Heart left ventricle (tissue), 16 donors: Measurements from ENCODE around the gene RRAS. TPM values are rescaled to one million over a fixed set of nuclear protein-coding genes. Genes with fewer than 3 reads are reported as not detected.

ENCODE experiments used
- ATAC-seq, 4 donors: fragments of 200-7000 bp; cut with Tn5 transposase; one replicate each; pipeline ENCODE4 v1.9.1; 2020 to 2022; ENCODE audit warnings: moderate library complexity in 4 of 4, mild to moderate bottlenecking in 3 of 4, moderate number of reproducible peaks in 1 of 4
- DNase-seq, 5 donors: peaks; one replicate each; pipeline ENCODE4 v3.0.0-alpha.2; 2020
- H3K27ac ChIP-seq, 12 donors: fragments of 200-600 bp; sonication (generic) in 4 of 12; one replicate each; pipeline versions ENCODE4 v1.5.0 to v1.8.0; 2016 to 2022; ENCODE audit warnings: mild to moderate bottlenecking in 2 of 12
- H3K27me3 ChIP-seq, 9 donors: fragments of 200-600 bp; sonication (generic) in 2 of 9; one replicate each; pipeline versions ENCODE4 v1.5.1 to v1.8.0; 2016 to 2022; ENCODE audit warnings: mild to moderate bottlenecking in 3 of 9
- H3K36me3 ChIP-seq, 9 donors: fragments of 200-600 bp; sonication (generic) in 2 of 9; one replicate each; pipeline versions ENCODE4 v1.5.0 to v1.8.0; 2018 to 2022; ENCODE audit warnings: mild to moderate bottlenecking in 2 of 9
- H3K4me1 ChIP-seq, 12 donors: fragments of 200-600 bp; sonication (generic) in 4 of 12; one replicate each; pipeline versions ENCODE4 v1.5.0 to v1.8.0; 2016 to 2022; ENCODE audit warnings: mild to moderate bottlenecking in 3 of 12
- H3K4me3 ChIP-seq, 12 donors: fragments of 200-600 bp; sonication (generic) in 4 of 12; one replicate each; pipeline versions ENCODE4 v1.5.0 to v1.8.0; 2017 to 2022; ENCODE audit warnings: mild to moderate bottlenecking in 9 of 12, moderate library complexity in 4 of 12
- H3K9me3 ChIP-seq, 12 donors: fragments of 200-600 bp; sonication (generic) in 4 of 12; one replicate each; pipeline versions ENCODE4 v1.5.0 to v1.8.0; 2016 to 2022; ENCODE audit warnings: mild to moderate bottlenecking in 1 of 12
- POLR2A ChIP-seq, 2 donors: fragments of 450-650 bp; IDR thresholded peaks; one replicate each; pipeline ENCODE4 v1.6.1; 2017; ENCODE audit warnings: antibody characterized with exemption in 2 of 2, mild to moderate bottlenecking in 2 of 2, moderate library complexity in 2 of 2
- WGBS, 4 donors: extraction: QIAGEN DNeasy Blood & Tissue Kit in 2 of 4; methylation state at CpG; one replicate each; pipeline versions ENCODE4 v1.1.5 to v1.1.7; 2013 to 2018; 5-methylcytosine and 5-hydroxymethylcytosine counted together
- intact Hi-C, 10 donors: fragments of 100-400 bp; cut with DNase I; formaldehyde crosslinking; loops; one replicate each; pipeline versions ENCODE4 v1.11.1 to v1.14.2; 2022
- microRNA-seq, 4 donors: library from miRNA; unstranded; fragments of <30 nt; microRNA quantifications; one replicate each; pipeline versions ENCODE4 to v1.2.0, GENCODE V29; 2017 to 2020
- polyA plus RNA-seq, 2 donors: library from polyadenylated mRNA; stranded (reverse); fragments of 200-250 nt; gene quantifications; one replicate each; pipeline ENCODE4 v1.2.3, GENCODE V29; 2013
- total RNA-seq, 9 donors: library from RNA; depleted of rRNA in 2 of 9; stranded (reverse); fragments of >200 nt in 2 of 9; fragmentation: NEBNext Ultra II Directional in 3 of 9; extraction: Animal tissue kit (Norgen Biotek cat#: 25700) in 3 of 9; gene quantifications; one replicate each; pipeline versions ENCODE4 v1.1.0 to v1.2.4, GENCODE V29; 2016 to 2023
- TF ChIP-seq, protein P1 (sequence below), 12 donors: fragments of 200-600 bp; sonication (generic) in 4 of 12; IDR thresholded peaks; one replicate each; pipeline versions ENCODE4 v1.5.0 to v1.8.0; 2018 to 2022; ENCODE audit warnings: antibody characterized with exemption in 12 of 12, mild to moderate bottlenecking in 5 of 12
- donor health status: ischemic (EF 13 %, LVEDD 7.1; RV severe dilation, severe dysfunction).
- donor health status: healthy with polysubstance abuse.
- donor health status: DM: no; HTN: yes; CAD: no.
- donor health status: DM: no; HTN: no; CAD: no.
- donor health status: ischemic (EF 25% LVEDD 6.9; RV normal size, moderate dysfunction).
- donor health status: ischemic (EF 25% LVEDD 5.7; RV mildly dilated, moderate dysfunction).
- donor health status: healthy.
- donor health status: DM: yes; HTN: yes; CAD: no.
- donor health status: ischemic (EF 35%, LVEDD 5.7; RV mildly dilated, moderate dysfunction).
- donor health status: nonischemic (EF 11% LVEDD 7.7; RV severe dilation, severe dysfunction).
- donor health status: DM: yes; HTN: yes; CAD: no.
- donor health status: PGD.
- donor health status: ischemic (EF 29% LVEDD 5.4; RV normal size, mild dysfunction).
- donor health status: nonischemic (EF 23%, LVEDD 6.1; RV moderate dilation, normal function).

Gene RRAS
- total and polyA plus RNA-seq, 11 donors = 64.4 to 177 (median 112) TPM

DNA sequence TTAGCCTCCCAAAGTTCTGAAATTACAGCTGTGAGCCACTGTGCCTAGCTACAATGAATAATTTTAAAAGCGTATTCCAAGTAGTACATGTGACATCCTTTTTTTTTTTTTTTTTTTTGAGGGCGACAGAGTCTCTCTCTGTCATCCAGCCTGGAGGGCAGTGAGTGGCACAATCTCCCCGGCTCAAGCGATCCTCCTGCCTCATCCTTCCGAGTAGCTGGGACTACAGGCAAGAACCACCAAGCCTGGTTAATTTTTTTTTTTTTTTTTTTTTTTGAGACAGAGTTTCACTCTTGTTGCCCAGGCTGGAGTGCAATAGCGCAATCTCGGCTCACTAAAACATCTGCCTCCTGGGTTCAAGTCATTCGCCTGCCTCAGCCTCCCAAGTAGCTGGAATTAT, 52.7 kb downstream of the RRAS start:
- no peaks in the 10 kb centered on the region for H3K36me3 ChIP-seq
- no peak for ATAC-seq
- no peak for DNase-seq
- H3K9me3 ChIP-seq = no peaks in the 10 kb centered on the region
- intact Hi-C loops = no loop called here
- peaks cover 0 to 17% (median 3%) of the 10 kb centered on the region in 12 donors for H3K4me1 ChIP-seq
- no peak overlapping the region for H3K4me3 ChIP-seq
- WGBS, 4 donors = 76 to 84% (median 83%) methylated on average over 8 of the region's 8 CpGs
- TF ChIP-seq, protein P1, sequence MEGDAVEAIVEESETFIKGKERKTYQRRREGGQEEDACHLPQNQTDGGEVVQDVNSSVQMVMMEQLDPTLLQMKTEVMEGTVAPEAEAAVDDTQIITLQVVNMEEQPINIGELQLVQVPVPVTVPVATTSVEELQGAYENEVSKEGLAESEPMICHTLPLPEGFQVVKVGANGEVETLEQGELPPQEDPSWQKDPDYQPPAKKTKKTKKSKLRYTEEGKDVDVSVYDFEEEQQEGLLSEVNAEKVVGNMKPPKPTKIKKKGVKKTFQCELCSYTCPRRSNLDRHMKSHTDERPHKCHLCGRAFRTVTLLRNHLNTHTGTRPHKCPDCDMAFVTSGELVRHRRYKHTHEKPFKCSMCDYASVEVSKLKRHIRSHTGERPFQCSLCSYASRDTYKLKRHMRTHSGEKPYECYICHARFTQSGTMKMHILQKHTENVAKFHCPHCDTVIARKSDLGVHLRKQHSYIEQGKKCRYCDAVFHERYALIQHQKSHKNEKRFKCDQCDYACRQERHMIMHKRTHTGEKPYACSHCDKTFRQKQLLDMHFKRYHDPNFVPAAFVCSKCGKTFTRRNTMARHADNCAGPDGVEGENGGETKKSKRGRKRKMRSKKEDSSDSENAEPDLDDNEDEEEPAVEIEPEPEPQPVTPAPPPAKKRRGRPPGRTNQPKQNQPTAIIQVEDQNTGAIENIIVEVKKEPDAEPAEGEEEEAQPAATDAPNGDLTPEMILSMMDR (IDR thresholded peaks at IDR 0.05) = no peak
- TF ChIP-seq POLR2A (IDR thresholded peaks at IDR 0.05) = no peak
- H3K27ac ChIP-seq = no peak overlapping the region
- no peaks in the 10 kb centered on the region for H3K27me3 ChIP-seq

Small RNA genes lying within 50 kb of the gene (microRNA-seq; reads per million reads assigned to microRNA genes)
- 0 to 0.51 (median 0.21) reads per million in 4 donors for gene MIR5088

Other genes with a start within 250 kb of the RRAS start
- gene PTH2, start 216.7 kb downstream of the RRAS start, total RNA-seq = not detected
- not detected for gene PTH2, start 216.7 kb downstream of the RRAS start, polyA plus RNA-seq
- gene GFY, start 214.8 kb downstream of the RRAS start, total RNA-seq = not detected
- gene GFY, start 214.8 kb downstream of the RRAS start, polyA plus RNA-seq = under 1 TPM in 1 of 2 donors, not detected in 1; 0.12 TPM
- gene SLC17A7, start 198.6 kb downstream of the RRAS start, total RNA-seq = 1 to 10 TPM in 4 of 9 donors, under 1 TPM in 5; 0.46 to 1.6 (median 0.89) TPM
- gene SLC17A7, start 198.6 kb downstream of the RRAS start, polyA plus RNA-seq = 1 to 10 TPM in 1 of 2 donors, under 1 TPM in 1; 0.64 to 1.1 TPM
- gene PIH1D1, start 188.3 kb downstream of the RRAS start, total RNA-seq = 10 to 100 TPM; 16.3 to 49.9 (median 31.1) TPM
- gene PIH1D1, start 188.3 kb downstream of the RRAS start, polyA plus RNA-seq = 10 to 100 TPM; 22.6 to 57.6 TPM
- gene ALDH16A1, start 186.9 kb downstream of the RRAS start, total RNA-seq = 10 to 100 TPM in 2 of 9 donors, 1 to 10 TPM in 7; 3.4 to 18.6 (median 8.5) TPM
- gene ALDH16A1, start 186.9 kb downstream of the RRAS start, polyA plus RNA-seq = 10 to 100 TPM in 1 of 2 donors, 1 to 10 TPM in 1; 7.3 to 11.7 TPM
- 10 to 100 TPM in 1 of 9 donors, 1 to 10 TPM in 8; 1.7 to 13.4 (median 2.4) TPM for gene FLT3LG, start 165.9 kb downstream of the RRAS start, total RNA-seq
- gene FLT3LG, start 165.9 kb downstream of the RRAS start, polyA plus RNA-seq = 1 to 10 TPM; 2.9 to 5.5 TPM
- 1,000 to 10,000 TPM in 8 of 9 donors, 100 to 1,000 TPM in 1; 876 to 1,739 (median 1,261) TPM for gene RPL13A, start 152.5 kb downstream of the RRAS start, total RNA-seq
- gene RPL13A, start 152.5 kb downstream of the RRAS start, polyA plus RNA-seq = 1,000 to 10,000 TPM; 1,194 to 2,850 TPM
- gene RPS11, start 143.7 kb downstream of the RRAS start, total RNA-seq = 1,000 to 10,000 TPM in 5 of 9 donors, 100 to 1,000 TPM in 4; 778 to 1,895 (median 1,011) TPM
- gene RPS11, start 143.7 kb downstream of the RRAS start, polyA plus RNA-seq = 1,000 to 10,000 TPM; 2,258 to 2,723 TPM
- 100 to 1,000 TPM in 2 of 9 donors, 10 to 100 TPM in 7; 57.3 to 317 (median 69.2) TPM for gene FCGRT, start 127.5 kb downstream of the RRAS start, total RNA-seq
- 10 to 100 TPM; 46.7 to 54.6 TPM for gene FCGRT, start 127.5 kb downstream of the RRAS start, polyA plus RNA-seq
- gene RCN3, start 112.1 kb downstream of the RRAS start, total RNA-seq = 10 to 100 TPM in 4 of 9 donors, 1 to 10 TPM in 5; 3.8 to 50.8 (median 9.6) TPM
- gene RCN3, start 112.1 kb downstream of the RRAS start, polyA plus RNA-seq = 10 to 100 TPM; 16.3 to 16.8 TPM
- gene NOSIP, start 59.6 kb downstream of the RRAS start, total RNA-seq = 10 to 100 TPM; 37.3 to 67.2 (median 46.3) TPM
- gene NOSIP, start 59.6 kb downstream of the RRAS start, polyA plus RNA-seq = 10 to 100 TPM; 65.5 to 91.3 TPM
- gene PRRG2, start 58.8 kb downstream of the RRAS start, total RNA-seq = 1 to 10 TPM in 4 of 9 donors, under 1 TPM in 4, not detected in 1; 0.27 to 1.5 (median 0.88) TPM
- gene PRRG2, start 58.8 kb downstream of the RRAS start, polyA plus RNA-seq = 1 to 10 TPM in 1 of 2 donors, under 1 TPM in 1; 0.53 to 3.2 TPM
- gene PRR12, start 49.0 kb downstream of the RRAS start, total RNA-seq = 10 to 100 TPM; 10.9 to 20.0 (median 15.5) TPM
- gene PRR12, start 49.0 kb downstream of the RRAS start, polyA plus RNA-seq = 10 to 100 TPM in 1 of 2 donors, 1 to 10 TPM in 1; 8.0 to 13.6 TPM
- 10 to 100 TPM; 24.5 to 52.8 (median 46.3) TPM for gene SCAF1, start 2.1 kb upstream of the RRAS start, total RNA-seq
- 10 to 100 TPM; 26.9 to 28.2 TPM for gene SCAF1, start 2.1 kb upstream of the RRAS start, polyA plus RNA-seq
- gene IRF3, start 25.7 kb upstream of the RRAS start, total RNA-seq = 10 to 100 TPM; 23.1 to 55.7 (median 30.5) TPM
- 10 to 100 TPM; 35.1 to 68.0 TPM for gene IRF3, start 25.7 kb upstream of the RRAS start, polyA plus RNA-seq
- 10 to 100 TPM in 5 of 9 donors, 1 to 10 TPM in 4; 5.9 to 15.9 (median 10.0) TPM for gene BCL2L12, start 25.8 kb upstream of the RRAS start, total RNA-seq
- 10 to 100 TPM; 14.2 to 18.6 TPM for gene BCL2L12, start 25.8 kb upstream of the RRAS start, polyA plus RNA-seq
- 100 to 1,000 TPM; 106 to 170 (median 124) TPM for gene PRMT1, start 37.1 kb upstream of the RRAS start, total RNA-seq
- gene PRMT1, start 37.1 kb upstream of the RRAS start, polyA plus RNA-seq = 100 to 1,000 TPM; 113 to 283 TPM
- 1 to 10 TPM in 1 of 9 donors, under 1 TPM in 7, not detected in 1; 0.14 to 1.6 (median 0.48) TPM for gene ADM5, start 49.5 kb upstream of the RRAS start, total RNA-seq
- gene ADM5, start 49.5 kb upstream of the RRAS start, polyA plus RNA-seq = under 1 TPM; 0.58 to 0.76 TPM
- 1 to 10 TPM in 8 of 9 donors, under 1 TPM in 1; 1.00 to 6.0 (median 2.2) TPM for gene CPT1C, start 51.0 kb upstream of the RRAS start, total RNA-seq
- gene CPT1C, start 51.0 kb upstream of the RRAS start, polyA plus RNA-seq = 1 to 10 TPM; 3.0 to 3.1 TPM
- under 1 TPM in 6 of 9 donors, not detected in 3; 0.23 to 0.77 (median 0.34) TPM for gene TSKS, start 123.2 kb upstream of the RRAS start, total RNA-seq
- gene TSKS, start 123.2 kb upstream of the RRAS start, polyA plus RNA-seq = under 1 TPM; 0.49 to 0.72 TPM
- gene AP2A1, start 126.9 kb upstream of the RRAS start, total RNA-seq = 100 to 1,000 TPM in 1 of 9 donors, 10 to 100 TPM in 8; 53.6 to 152 (median 70.5) TPM
- gene AP2A1, start 126.9 kb upstream of the RRAS start, polyA plus RNA-seq = 100 to 1,000 TPM in 1 of 2 donors, 10 to 100 TPM in 1; 33.4 to 115 TPM
- gene FUZ, start 173.1 kb upstream of the RRAS start, total RNA-seq = 10 to 100 TPM; 12.7 to 29.1 (median 16.2) TPM
- 10 to 100 TPM; 14.3 to 24.3 TPM for gene FUZ, start 173.1 kb upstream of the RRAS start, polyA plus RNA-seq
- gene MED25, start 178.1 kb upstream of the RRAS start, total RNA-seq = 100 to 1,000 TPM in 1 of 9 donors, 10 to 100 TPM in 8; 45.8 to 119 (median 54.7) TPM
- 10 to 100 TPM; 44.1 to 60.2 TPM for gene MED25, start 178.1 kb upstream of the RRAS start, polyA plus RNA-seq
- gene PTOV1, start 211.0 kb upstream of the RRAS start, total RNA-seq = 100 to 1,000 TPM in 1 of 9 donors, 10 to 100 TPM in 8; 70.9 to 109 (median 91.5) TPM
- gene PTOV1, start 211.0 kb upstream of the RRAS start, polyA plus RNA-seq = 100 to 1,000 TPM in 1 of 2 donors, 10 to 100 TPM in 1; 85.9 to 135 TPM
- 10 to 100 TPM; 26.6 to 57.0 (median 36.8) TPM for gene PNKP, start 227.4 kb upstream of the RRAS start, total RNA-seq
- 10 to 100 TPM; 32.7 to 54.7 TPM for gene PNKP, start 227.4 kb upstream of the RRAS start, polyA plus RNA-seq
- gene AKT1S1, start 237.2 kb upstream of the RRAS start, total RNA-seq = 10 to 100 TPM; 25.3 to 46.0 (median 31.2) TPM
- gene AKT1S1, start 237.2 kb upstream of the RRAS start, polyA plus RNA-seq = 10 to 100 TPM; 41.9 to 55.1 TPM
- gene TBC1D17, start 237.6 kb upstream of the RRAS start, total RNA-seq = 10 to 100 TPM; 30.1 to 54.8 (median 39.8) TPM
- 10 to 100 TPM; 30.7 to 35.9 TPM for gene TBC1D17, start 237.6 kb upstream of the RRAS start, polyA plus RNA-seq